K562 (cell line): ENCODE measurements around the gene SPEG. TPM values are rescaled to one million over a fixed set of nuclear protein-coding genes. Genes with fewer than 3 reads are reported as not detected.

Source experiments
- ETV5 ChIP-seq: sonication (generic); formaldehyde crosslinking; IDR thresholded peaks from 2 replicates; pipeline ENCODE4 v1.4.0; 2020; ENCODE audit warnings: low read depth, mild to moderate bottlenecking, missing genetic modification reagents
- RCOR1 ChIP-seq, 2 experiments: IDR thresholded peaks; 2 replicates each; pipeline ENCODE4 v1.6.1; 2012; ENCODE audit warnings: low read depth in 2 of 2, low read length in 2 of 2, borderline replicate concordance in 1 of 2, improper control_type of control experiment in 1 of 2
- TOE1 ChIP-seq, 2 experiments: fragments of 450-650 bp in 1 of 2; sonication (generic) in 1 of 2; formaldehyde crosslinking in 1 of 2; IDR thresholded peaks; 2 replicates each; pipeline versions ENCODE4 v1.7.1 to v1.8.0; 2016 to 2022; ENCODE audit warnings: borderline replicate concordance in 2 of 2, mild to moderate bottlenecking in 2 of 2, antibody characterized with exemption in 1 of 2, inconsistent platforms in 1 of 2, low read depth in 1 of 2, missing genetic modification reagents in 1 of 2, moderate library complexity in 1 of 2
- polyA plus RNA-seq, 8 experiments: library from polyadenylated mRNA; depleted of rRNA in 4 of 8; stranded (reverse) in 5 of 8; unstranded in 3 of 8; fragments of >200 nt; fragmentation: Nextera tagmentation in 2 of 8; fragmentation: Illumina TruSeq in 1 of 8; extraction: Ambion mirVana in 2 of 8; extraction: Trizol in 1 of 8; gene quantifications; 2 replicates each; pipeline versions ENCODE4 v1.2.1 to v1.2.3, GENCODE V29; 2011 to 2014; ENCODE audit warnings: inconsistent platforms in 1 of 8, missing spikeins in 1 of 8
- total RNA-seq, 7 experiments: library from RNA; depleted of rRNA in 6 of 7; stranded (reverse); fragments of >200 nt in 6 of 7; fragmentation: Illumina TruSeq in 2 of 7; extraction: Trizol in 2 of 7; gene quantifications; 2 replicates each; pipeline versions ENCODE4 v1.2.1 to v1.2.3, GENCODE V29; 2011 to 2021; ENCODE audit warnings: low replicate concordance in 1 of 7
- TF ChIP-seq, protein P1 (sequence below): fragments of 200-800 bp; sonication (Bioruptor generic); IDR thresholded peaks from 2 replicates; pipeline ENCODE4 v1.6.1; 2016; ENCODE audit warnings: missing genetic modification characterization, missing compliant biosample characterization
- TF ChIP-seq, protein P2 (sequence below): fragments of 150-350 bp; IDR thresholded peaks from 2 replicates; pipeline ENCODE4 v1.6.1; 2014; ENCODE audit warnings: low read depth, mild to moderate bottlenecking, low read length, borderline replicate concordance
- TF ChIP-seq, protein P3 (sequence below): IDR thresholded peaks from 3 replicates; pipeline ENCODE4 v1.6.1; 2011; ENCODE audit warnings: borderline replicate concordance, mild to moderate bottlenecking; ENCODE audit not compliant: insufficient read length, insufficient read depth
- TF ChIP-seq, protein P4 (sequence below): fragments of 450-650 bp; IDR thresholded peaks from 2 replicates; pipeline ENCODE4 v1.6.1; 2017; ENCODE audit warnings: antibody characterized with exemption
- TF ChIP-seq, protein P5 (sequence below), 2 experiments: fragments of 200-800 bp in 1 of 2; sonication (Bioruptor generic) in 1 of 2; sonication (generic) in 1 of 2; formaldehyde crosslinking in 1 of 2; IDR thresholded peaks in 1 of 2; conservative IDR thresholded peaks in 1 of 2; 2 replicates each; pipeline versions ENCODE4 v1.5.0 to v1.6.1; 2016 to 2020; ENCODE audit warnings: missing compliant biosample characterization in 1 of 2, missing genetic modification characterization in 1 of 2, missing genetic modification reagents in 1 of 2

Gene SPEG
- total and polyA plus RNA-seq, 9 of the 15 experiments (the other 6 are each of a cell fraction or from before 2014, with no cell fraction given): 0.49 to 8.7 (median 3.0) TPM

DNA sequence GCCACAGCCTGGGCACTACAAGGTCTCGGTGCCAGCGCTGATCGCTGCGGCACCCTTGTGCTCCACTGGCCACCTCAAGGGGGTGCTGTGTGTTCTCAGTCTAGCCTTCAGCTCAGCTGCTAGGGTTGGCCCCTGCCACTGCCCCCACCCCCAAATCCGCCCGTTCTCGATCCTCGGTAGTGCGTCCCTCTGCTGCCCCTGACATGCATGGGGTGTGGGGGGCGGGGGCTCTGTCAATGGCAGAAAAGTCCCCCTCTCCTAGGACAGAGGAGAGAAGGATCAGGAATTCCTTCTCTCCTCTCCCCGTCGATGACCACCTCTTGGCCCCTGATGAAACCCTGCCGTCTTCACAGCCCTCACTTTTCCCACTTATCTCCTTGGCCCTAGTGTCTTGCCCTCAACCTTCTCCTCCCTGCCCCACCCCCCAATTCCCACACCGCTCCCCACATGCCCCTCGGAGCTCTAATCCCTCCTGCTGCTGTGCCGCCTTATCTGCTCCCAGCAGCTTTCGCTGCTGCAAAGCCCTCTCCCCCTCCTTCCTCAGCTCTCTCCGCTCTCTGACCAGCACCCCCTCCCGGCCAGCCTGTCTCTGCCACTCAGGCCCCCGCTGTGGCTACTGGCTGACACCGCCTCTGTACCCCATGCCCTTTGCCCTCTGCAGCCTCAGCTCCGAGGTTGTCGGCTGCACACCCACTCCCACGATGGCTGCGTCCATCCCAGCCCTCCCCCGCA is 75.3 kb downstream of the SPEG start (continued):
- TF ChIP-seq, protein P1, sequence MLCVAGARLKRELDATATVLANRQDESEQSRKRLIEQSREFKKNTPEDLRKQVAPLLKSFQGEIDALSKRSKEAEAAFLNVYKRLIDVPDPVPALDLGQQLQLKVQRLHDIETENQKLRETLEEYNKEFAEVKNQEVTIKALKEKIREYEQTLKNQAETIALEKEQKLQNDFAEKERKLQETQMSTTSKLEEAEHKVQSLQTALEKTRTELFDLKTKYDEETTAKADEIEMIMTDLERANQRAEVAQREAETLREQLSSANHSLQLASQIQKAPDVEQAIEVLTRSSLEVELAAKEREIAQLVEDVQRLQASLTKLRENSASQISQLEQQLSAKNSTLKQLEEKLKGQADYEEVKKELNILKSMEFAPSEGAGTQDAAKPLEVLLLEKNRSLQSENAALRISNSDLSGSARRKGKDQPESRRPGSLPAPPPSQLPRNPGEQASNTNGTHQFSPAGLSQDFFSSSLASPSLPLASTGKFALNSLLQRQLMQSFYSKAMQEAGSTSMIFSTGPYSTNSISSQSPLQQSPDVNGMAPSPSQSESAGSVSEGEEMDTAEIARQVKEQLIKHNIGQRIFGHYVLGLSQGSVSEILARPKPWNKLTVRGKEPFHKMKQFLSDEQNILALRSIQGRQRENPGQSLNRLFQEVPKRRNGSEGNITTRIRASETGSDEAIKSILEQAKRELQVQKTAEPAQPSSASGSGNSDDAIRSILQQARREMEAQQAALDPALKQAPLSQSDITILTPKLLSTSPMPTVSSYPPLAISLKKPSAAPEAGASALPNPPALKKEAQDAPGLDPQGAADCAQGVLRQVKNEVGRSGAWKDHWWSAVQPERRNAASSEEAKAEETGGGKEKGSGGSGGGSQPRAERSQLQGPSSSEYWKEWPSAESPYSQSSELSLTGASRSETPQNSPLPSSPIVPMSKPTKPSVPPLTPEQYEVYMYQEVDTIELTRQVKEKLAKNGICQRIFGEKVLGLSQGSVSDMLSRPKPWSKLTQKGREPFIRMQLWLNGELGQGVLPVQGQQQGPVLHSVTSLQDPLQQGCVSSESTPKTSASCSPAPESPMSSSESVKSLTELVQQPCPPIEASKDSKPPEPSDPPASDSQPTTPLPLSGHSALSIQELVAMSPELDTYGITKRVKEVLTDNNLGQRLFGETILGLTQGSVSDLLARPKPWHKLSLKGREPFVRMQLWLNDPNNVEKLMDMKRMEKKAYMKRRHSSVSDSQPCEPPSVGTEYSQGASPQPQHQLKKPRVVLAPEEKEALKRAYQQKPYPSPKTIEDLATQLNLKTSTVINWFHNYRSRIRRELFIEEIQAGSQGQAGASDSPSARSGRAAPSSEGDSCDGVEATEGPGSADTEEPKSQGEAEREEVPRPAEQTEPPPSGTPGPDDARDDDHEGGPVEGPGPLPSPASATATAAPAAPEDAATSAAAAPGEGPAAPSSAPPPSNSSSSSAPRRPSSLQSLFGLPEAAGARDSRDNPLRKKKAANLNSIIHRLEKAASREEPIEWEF (CRISPR knock-in tag): no peak
- TF ChIP-seq, protein P2, sequence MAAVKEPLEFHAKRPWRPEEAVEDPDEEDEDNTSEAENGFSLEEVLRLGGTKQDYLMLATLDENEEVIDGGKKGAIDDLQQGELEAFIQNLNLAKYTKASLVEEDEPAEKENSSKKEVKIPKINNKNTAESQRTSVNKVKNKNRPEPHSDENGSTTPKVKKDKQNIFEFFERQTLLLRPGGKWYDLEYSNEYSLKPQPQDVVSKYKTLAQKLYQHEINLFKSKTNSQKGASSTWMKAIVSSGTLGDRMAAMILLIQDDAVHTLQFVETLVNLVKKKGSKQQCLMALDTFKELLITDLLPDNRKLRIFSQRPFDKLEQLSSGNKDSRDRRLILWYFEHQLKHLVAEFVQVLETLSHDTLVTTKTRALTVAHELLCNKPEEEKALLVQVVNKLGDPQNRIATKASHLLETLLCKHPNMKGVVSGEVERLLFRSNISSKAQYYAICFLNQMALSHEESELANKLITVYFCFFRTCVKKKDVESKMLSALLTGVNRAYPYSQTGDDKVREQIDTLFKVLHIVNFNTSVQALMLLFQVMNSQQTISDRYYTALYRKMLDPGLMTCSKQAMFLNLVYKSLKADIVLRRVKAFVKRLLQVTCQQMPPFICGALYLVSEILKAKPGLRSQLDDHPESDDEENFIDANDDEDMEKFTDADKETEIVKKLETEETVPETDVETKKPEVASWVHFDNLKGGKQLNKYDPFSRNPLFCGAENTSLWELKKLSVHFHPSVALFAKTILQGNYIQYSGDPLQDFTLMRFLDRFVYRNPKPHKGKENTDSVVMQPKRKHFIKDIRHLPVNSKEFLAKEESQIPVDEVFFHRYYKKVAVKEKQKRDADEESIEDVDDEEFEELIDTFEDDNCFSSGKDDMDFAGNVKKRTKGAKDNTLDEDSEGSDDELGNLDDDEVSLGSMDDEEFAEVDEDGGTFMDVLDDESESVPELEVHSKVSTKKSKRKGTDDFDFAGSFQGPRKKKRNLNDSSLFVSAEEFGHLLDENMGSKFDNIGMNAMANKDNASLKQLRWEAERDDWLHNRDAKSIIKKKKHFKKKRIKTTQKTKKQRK: no peak
- TF ChIP-seq ETV5: no peak
- TF ChIP-seq RCOR1 (IDR thresholded peaks at IDR 0.05; ENCODE audit: borderline replicate concordance in 1 of 2, low read depth in 2 of 2, low read length in 2 of 2): peak; percentile 39 to 92; a peak in 3 of 4 replicates
- TF ChIP-seq, protein P3, sequence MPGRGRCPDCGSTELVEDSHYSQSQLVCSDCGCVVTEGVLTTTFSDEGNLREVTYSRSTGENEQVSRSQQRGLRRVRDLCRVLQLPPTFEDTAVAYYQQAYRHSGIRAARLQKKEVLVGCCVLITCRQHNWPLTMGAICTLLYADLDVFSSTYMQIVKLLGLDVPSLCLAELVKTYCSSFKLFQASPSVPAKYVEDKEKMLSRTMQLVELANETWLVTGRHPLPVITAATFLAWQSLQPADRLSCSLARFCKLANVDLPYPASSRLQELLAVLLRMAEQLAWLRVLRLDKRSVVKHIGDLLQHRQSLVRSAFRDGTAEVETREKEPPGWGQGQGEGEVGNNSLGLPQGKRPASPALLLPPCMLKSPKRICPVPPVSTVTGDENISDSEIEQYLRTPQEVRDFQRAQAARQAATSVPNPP: no peak
- TF ChIP-seq, protein P4, sequence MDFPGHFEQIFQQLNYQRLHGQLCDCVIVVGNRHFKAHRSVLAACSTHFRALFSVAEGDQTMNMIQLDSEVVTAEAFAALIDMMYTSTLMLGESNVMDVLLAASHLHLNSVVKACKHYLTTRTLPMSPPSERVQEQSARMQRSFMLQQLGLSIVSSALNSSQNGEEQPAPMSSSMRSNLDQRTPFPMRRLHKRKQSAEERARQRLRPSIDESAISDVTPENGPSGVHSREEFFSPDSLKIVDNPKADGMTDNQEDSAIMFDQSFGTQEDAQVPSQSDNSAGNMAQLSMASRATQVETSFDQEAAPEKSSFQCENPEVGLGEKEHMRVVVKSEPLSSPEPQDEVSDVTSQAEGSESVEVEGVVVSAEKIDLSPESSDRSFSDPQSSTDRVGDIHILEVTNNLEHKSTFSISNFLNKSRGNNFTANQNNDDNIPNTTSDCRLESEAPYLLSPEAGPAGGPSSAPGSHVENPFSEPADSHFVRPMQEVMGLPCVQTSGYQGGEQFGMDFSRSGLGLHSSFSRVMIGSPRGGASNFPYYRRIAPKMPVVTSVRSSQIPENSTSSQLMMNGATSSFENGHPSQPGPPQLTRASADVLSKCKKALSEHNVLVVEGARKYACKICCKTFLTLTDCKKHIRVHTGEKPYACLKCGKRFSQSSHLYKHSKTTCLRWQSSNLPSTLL: no peak
- TF ChIP-seq, protein P5, sequence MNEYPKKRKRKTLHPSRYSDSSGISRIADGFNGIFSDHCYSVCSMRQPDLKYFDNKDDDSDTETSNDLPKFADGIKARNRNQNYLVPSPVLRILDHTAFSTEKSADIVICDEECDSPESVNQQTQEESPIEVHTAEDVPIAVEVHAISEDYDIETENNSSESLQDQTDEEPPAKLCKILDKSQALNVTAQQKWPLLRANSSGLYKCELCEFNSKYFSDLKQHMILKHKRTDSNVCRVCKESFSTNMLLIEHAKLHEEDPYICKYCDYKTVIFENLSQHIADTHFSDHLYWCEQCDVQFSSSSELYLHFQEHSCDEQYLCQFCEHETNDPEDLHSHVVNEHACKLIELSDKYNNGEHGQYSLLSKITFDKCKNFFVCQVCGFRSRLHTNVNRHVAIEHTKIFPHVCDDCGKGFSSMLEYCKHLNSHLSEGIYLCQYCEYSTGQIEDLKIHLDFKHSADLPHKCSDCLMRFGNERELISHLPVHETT (CRISPR knock-in tag; conservative IDR thresholded peaks at IDR 0.05 in 1 of 2, IDR thresholded peaks at IDR 0.05 in 1 of 2): peak in 1 of 2 experiments; percentile 80; a peak in 2 of 4 replicates
- TF ChIP-seq TOE1 (IDR thresholded peaks at IDR 0.05; ENCODE audit: borderline replicate concordance): peak; percentile 77
- TF ChIP-seq TOE1 (CRISPR knock-in tag; IDR thresholded peaks at IDR 0.05; ENCODE audit: borderline replicate concordance, low read depth): no peak
